WI38 (cell line): ENCODE results near the gene ATG5.

Experiments used
- H3K4me3 ChIP-seq: 2 replicates; pipeline ENCODE4 v1.5.1; 2011; ENCODE audit warnings: low read depth, mild to moderate bottlenecking, control low read depth, low read length
- CTCF ChIP-seq: IDR thresholded peaks from 2 replicates; pipeline ENCODE4 v1.5.1; 2012; ENCODE audit warnings: low read depth, mild to moderate bottlenecking, control low read depth, low read length

ATG5 gene

DNA sequence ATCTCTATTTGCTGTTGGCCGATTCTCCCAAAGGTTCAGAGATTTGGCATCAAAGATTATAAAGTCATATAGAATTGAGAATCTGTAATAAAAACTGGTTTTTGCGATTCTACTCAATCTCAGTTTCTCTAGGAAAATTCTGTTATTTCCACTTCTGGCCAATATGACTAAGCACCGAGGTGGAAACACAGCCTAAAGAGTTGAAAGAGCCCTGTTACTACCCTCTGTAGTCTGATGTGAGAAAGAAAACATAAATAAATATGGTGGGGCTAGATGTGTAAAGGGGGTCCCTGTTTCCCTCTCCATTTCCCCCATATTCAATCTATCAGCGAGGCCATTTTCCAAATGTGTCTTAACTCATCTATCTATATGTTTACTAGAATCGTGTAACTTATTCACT, 156.0 kb downstream of the ATG5 start:
- no peak overlapping the region for H3K4me3 ChIP-seq
- TF ChIP-seq CTCF: no peak

- no peak overlapping the region for H3K4me3 ChIP-seq
- no peak for TF ChIP-seq CTCF
These were observed 157.3 kb downstream of the ATG5 start for GRCh38 chr6:106168097-106168888.

DNA sequence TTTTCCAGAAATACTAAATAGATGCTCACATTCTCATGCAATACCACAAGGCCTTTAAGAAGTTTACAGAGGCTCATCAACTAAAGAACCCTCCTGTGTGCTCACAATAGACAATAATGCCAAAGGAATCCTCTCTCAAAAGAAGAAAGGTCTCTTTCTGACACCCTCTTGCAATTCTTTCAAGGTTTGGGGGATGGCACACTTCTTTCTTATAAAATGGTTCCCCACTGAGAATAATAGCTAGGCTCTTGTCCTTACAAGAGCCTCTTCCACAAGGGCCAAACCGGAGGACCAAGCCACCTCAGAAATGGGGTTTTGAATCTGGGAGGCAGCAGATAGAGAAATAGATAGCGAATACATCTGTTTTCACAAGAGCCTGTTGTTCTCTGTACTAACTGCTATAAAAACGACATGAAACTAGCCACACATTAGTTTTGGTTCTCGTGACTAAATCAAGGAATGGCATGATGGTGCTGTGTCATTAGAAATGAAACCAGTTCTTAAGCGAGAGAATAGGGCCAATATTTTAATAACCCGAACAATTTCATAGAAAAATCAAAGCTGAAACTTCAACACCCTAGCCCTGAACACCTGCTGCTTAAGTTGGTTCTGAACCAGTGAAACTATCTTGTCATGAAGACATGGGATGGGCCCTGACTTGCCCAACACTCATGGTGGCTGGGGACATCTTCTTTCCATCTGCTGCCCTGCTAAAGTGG, 158.3 kb downstream of the ATG5 start:
- no peak for TF ChIP-seq CTCF
- no peak overlapping the region for H3K4me3 ChIP-seq

DNA sequence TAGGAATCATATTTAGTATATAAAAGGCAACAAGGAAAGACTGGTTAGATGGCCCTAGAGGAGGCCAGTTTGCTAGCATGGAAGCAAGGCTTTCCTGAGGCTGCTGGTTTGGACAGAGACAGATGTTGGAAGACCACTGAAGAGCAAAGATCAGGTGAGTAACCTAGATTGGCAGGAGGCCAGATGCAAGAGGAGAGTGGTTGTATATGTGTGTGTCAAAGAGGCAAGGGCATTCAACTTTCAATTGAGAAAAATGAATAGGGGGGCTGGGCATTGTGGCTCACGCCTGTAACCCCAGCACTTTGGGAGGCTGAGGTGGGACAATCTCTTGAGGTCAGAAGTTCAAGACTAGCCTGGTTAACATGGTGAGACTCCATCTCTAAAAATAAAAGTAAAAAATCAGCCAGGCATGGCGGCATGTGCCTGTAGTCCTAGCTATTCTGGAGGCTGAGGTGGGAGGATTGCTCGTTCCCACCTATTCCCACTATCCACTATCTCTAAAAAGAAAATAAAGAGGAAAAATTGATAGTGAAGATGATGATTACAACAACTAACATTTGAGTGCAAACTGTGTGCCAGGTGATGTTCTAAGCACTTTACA, 159.6 kb downstream of the ATG5 start:
- no peak for TF ChIP-seq CTCF
- H3K4me3 ChIP-seq: no peak overlapping the region

- H3K4me3 ChIP-seq: peak overlapping the region; percentile 11; the same call in 1 of the 2 replicates
- TF ChIP-seq CTCF: no peak
These were observed 161.3 kb downstream of the ATG5 start for GRCh38 chr6:106163966-106164877.

DNA sequence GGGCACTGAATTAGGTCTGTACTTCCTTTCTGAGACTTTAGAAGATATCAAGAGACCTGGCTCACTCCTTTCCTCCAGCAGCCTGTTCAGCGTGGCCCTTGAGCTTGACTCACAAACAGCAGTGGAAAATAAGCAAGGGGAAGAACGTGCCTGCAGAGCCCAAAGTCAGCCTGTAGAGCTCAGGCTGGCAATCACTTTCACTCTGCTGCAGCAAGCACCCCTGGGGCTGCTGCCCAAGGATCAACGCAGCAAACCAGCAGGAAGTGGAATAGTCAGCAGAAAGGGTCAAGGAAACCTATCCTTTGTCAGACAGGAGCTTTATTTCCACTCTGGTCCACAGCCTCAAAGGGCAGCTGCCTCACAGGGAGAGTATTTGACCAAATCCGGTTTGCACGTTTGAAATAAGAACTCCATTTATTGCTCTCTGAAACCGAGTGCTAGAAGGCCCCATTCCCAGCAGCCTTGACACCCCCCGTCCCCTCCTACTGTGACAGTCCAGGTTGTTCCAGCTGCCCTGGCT, 162.1 kb downstream of the ATG5 start:
- TF ChIP-seq CTCF: 0 out of 2 replicates have a peak, but pooled peaks have one; percentile 3
- peak overlapping the region; percentile 11; the same call in 1 of the 2 replicates for H3K4me3 ChIP-seq
